ENCODE results near the gene SEMA4D.

DNA sequence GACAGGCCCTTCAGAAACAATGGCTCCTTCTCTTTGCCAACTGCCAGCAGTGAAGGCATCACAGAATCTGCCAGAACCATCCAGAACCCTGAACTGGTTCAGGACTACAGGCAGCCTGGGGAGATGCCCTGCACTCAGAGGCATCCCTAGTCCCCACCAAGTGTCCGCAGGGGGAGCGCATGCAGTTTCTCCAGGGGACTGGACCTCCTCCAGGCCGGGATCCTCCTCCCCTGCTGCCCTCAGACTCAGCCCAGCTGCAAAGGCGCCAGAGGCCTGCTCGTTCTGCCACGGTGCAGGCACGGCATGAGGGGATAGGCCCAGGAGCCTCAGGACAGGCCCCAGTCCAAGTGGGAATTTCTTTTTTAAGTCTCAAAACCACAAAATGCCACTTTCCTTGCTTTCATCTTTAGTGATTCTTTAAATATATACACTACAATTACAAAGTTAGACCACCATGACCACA lies 72.0 kb downstream of the SEMA4D start:
- TF ChIP-seq, protein P1, sequence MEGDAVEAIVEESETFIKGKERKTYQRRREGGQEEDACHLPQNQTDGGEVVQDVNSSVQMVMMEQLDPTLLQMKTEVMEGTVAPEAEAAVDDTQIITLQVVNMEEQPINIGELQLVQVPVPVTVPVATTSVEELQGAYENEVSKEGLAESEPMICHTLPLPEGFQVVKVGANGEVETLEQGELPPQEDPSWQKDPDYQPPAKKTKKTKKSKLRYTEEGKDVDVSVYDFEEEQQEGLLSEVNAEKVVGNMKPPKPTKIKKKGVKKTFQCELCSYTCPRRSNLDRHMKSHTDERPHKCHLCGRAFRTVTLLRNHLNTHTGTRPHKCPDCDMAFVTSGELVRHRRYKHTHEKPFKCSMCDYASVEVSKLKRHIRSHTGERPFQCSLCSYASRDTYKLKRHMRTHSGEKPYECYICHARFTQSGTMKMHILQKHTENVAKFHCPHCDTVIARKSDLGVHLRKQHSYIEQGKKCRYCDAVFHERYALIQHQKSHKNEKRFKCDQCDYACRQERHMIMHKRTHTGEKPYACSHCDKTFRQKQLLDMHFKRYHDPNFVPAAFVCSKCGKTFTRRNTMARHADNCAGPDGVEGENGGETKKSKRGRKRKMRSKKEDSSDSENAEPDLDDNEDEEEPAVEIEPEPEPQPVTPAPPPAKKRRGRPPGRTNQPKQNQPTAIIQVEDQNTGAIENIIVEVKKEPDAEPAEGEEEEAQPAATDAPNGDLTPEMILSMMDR (IDR thresholded peaks at IDR 0.05; ENCODE audit: low read length), result no peak
- TF ChIP-seq EZH2 (IDR thresholded peaks at IDR 0.05; ENCODE audit: borderline replicate concordance, low read length), result no peak

Data from OCI-LY1 (cell line).